NAMALWA (cell line): Measurements from ENCODE around the gene NSF.
"Not testable (repeated sequence)": the region's sequence is repeated elsewhere in the genome, so short reads cannot be mapped to it uniquely, and the experiment has no call there.

Experiments
- DNase-seq: peaks from one replicate; pipeline ENCODE4 v3.0.0-alpha.2; 2015; ENCODE audit warnings: low spot score

The NSF gene

GRCh38 chr17:46628753-46629436, 38.4 kb downstream of the NSF start:
- DNase-seq = not testable (repeated sequence)

GRCh38 chr17:46632146-46632545, 41.7 kb downstream of the NSF start:
- DNase-seq = not testable (repeated sequence)

- DNase-seq = not testable (repeated sequence)
These were observed 44.4 kb downstream of the NSF start for GRCh38 chr17:46634844-46635243.

GRCh38 chr17:46641861-46642656, 51.6 kb downstream of the NSF start:
- DNase-seq = not testable (repeated sequence)

GRCh38 chr17:46647251-46647650, 56.8 kb downstream of the NSF start:
- not testable (repeated sequence) for DNase-seq

- DNase-seq = not testable (repeated sequence)
These were observed 57.3 kb downstream of the NSF start for GRCh38 chr17:46647688-46648278.

GRCh38 chr17:46649246-46649645, 58.8 kb downstream of the NSF start:
- not testable (repeated sequence) for DNase-seq

GRCh38 chr17:46652024-46652643, 61.7 kb downstream of the NSF start:
- DNase-seq = not testable (repeated sequence)

- not testable (repeated sequence) for DNase-seq
These were observed 67.8 kb downstream of the NSF start for GRCh38 chr17:46658235-46658634.

- DNase-seq = not testable (repeated sequence)
These were observed 69.2 kb downstream of the NSF start for GRCh38 chr17:46659702-46660101.

- not testable (repeated sequence) for DNase-seq
These were observed 72.7 kb downstream of the NSF start for GRCh38 chr17:46663123-46663522.

- DNase-seq = not testable (repeated sequence)
These were observed 73.1 kb downstream of the NSF start for GRCh38 chr17:46663552-46663951.

- not testable (repeated sequence) for DNase-seq
These were observed 75.5 kb downstream of the NSF start for GRCh38 chr17:46665969-46666368.

- not testable (repeated sequence) for DNase-seq
These were observed 80.3 kb downstream of the NSF start for GRCh38 chr17:46670789-46671188.

GRCh38 chr17:46672777-46673176, 82.3 kb downstream of the NSF start:
- not testable (repeated sequence) for DNase-seq

GRCh38 chr17:46677819-46678218, 87.3 kb downstream of the NSF start:
- DNase-seq = not testable (repeated sequence)

- DNase-seq = not testable (repeated sequence)
These were observed 93.2 kb downstream of the NSF start for GRCh38 chr17:46683653-46684052.

- DNase-seq = peak; percentile 1
These were observed 94.8 kb downstream of the NSF start for GRCh38 chr17:46685284-46685683.

GRCh38 chr17:46692196-46692595, 101.7 kb downstream of the NSF start:
- DNase-seq = not testable (repeated sequence)

GRCh38 chr17:46693283-46693682, 102.8 kb downstream of the NSF start:
- not testable (repeated sequence) for DNase-seq

- not testable (repeated sequence) for DNase-seq
These were observed 106.1 kb downstream of the NSF start for GRCh38 chr17:46696522-46696921.

GRCh38 chr17:46699014-46699413, 108.5 kb downstream of the NSF start:
- not testable (repeated sequence) for DNase-seq
